Osteoblast (primary cell): ENCODE data around the gene RWDD1. TPM values are rescaled to one million over a fixed set of nuclear protein-coding genes. Genes with fewer than 3 reads are reported as not detected.

ENCODE experiments used
- DNase-seq: peaks from one replicate; pipeline ENCODE4 v3.0.0; 2011; ENCODE audit warnings: low spot score, mixed read lengths; ENCODE audit not compliant: insufficient read length; ENCODE audit errors: missing footprints
- H2AFZ ChIP-seq: 2 replicates; pipeline ENCODE4 v1.6.0; 2011; ENCODE audit warnings: mild to moderate bottlenecking, low read length
- H3K27ac ChIP-seq: 2 replicates; pipeline ENCODE4 v1.5.1; 2011; ENCODE audit warnings: mild to moderate bottlenecking, low read depth, low read length, moderate library complexity
- H3K27me3 ChIP-seq: 2 replicates; pipeline ENCODE4 v1.6.0; 2012; ENCODE audit warnings: mild to moderate bottlenecking, control low read depth, inconsistent platforms, low read length, moderate library complexity; ENCODE audit not compliant: insufficient read depth
- H3K36me3 ChIP-seq: 2 replicates; pipeline ENCODE4 v1.5.1; 2011; ENCODE audit warnings: mild to moderate bottlenecking, low read length, control low read depth, moderate library complexity; ENCODE audit not compliant: insufficient read depth
- H3K4me1 ChIP-seq: 2 replicates; pipeline ENCODE4 v1.5.1; 2011; ENCODE audit warnings: mild to moderate bottlenecking, low read length, control low read depth, moderate library complexity; ENCODE audit not compliant: insufficient read depth
- H3K4me2 ChIP-seq: 2 replicates; pipeline ENCODE4 v1.6.0; 2011; ENCODE audit warnings: mild to moderate bottlenecking, low read length; ENCODE audit not compliant: insufficient read depth
- H3K4me3 ChIP-seq: fragments of 200-600 bp; sonication (generic); 3 replicates; pipeline ENCODE4 v1.5.1; 2012; ENCODE audit warnings: mild to moderate bottlenecking, low read length, inconsistent platforms; ENCODE audit not compliant: insufficient read depth
- H3K79me2 ChIP-seq: 2 replicates; pipeline ENCODE4 v1.6.0; 2012; ENCODE audit warnings: mild to moderate bottlenecking, low read length, control low read depth, inconsistent platforms; ENCODE audit not compliant: insufficient read depth
- H3K9me3 ChIP-seq: 2 replicates; pipeline ENCODE4 v1.5.1; 2011; ENCODE audit warnings: low read depth, low read length, control low read depth
- H4K20me1 ChIP-seq: 2 replicates; pipeline ENCODE4 v1.6.0; 2012; ENCODE audit warnings: mild to moderate bottlenecking, low read length, control low read depth; ENCODE audit not compliant: insufficient read depth
- total RNA-seq: library from RNA; depleted of rRNA; stranded (reverse); fragments of >200 nt; gene quantifications from 2 replicates; pipeline ENCODE4 v1.2.3, GENCODE V29; 2012
- TF ChIP-seq, protein P1 (sequence below): IDR thresholded peaks from 2 replicates; pipeline ENCODE4 v1.5.1; 2011; ENCODE audit warnings: mild to moderate bottlenecking, low read depth, low read length, moderate library complexity; ENCODE audit errors: extremely low read depth

RWDD1 gene
- total RNA-seq, 1 donor, result 39.1 TPM

DNA sequence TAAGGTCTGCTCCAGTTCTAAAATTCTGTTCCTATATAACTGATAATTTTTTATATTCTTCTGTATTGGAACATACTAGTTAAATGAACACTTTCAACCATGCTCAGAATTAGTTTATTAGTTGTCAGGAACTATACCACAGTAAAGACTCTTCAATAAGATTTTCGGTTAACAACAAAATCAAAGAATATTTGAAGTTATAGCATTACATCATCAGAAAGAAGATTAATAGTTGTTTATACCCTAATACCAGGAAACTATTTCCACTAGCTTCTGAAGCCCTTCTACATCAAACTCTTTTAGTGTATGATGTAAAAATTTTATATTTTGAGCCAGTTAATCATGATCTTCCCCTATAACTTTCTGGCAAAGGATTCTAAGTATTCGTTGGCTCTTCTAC, 11.2 kb upstream of the RWDD1 start:
- no peaks in the 10 kb centered on the region for H3K79me2 ChIP-seq
- H3K9me3 ChIP-seq, result no peaks in the 10 kb centered on the region
- peak overlapping the region; percentile 50 for H2AFZ ChIP-seq
- H4K20me1 ChIP-seq, result no peaks in the 10 kb centered on the region
- H3K27ac ChIP-seq, result no peak overlapping the region
- no peak for DNase-seq
- no peaks in the 10 kb centered on the region for H3K27me3 ChIP-seq
- H3K4me3 ChIP-seq, result no peak overlapping the region
- H3K36me3 ChIP-seq, result no peaks in the 10 kb centered on the region
- H3K4me2 ChIP-seq, result no peak overlapping the region
- TF ChIP-seq, protein P1, sequence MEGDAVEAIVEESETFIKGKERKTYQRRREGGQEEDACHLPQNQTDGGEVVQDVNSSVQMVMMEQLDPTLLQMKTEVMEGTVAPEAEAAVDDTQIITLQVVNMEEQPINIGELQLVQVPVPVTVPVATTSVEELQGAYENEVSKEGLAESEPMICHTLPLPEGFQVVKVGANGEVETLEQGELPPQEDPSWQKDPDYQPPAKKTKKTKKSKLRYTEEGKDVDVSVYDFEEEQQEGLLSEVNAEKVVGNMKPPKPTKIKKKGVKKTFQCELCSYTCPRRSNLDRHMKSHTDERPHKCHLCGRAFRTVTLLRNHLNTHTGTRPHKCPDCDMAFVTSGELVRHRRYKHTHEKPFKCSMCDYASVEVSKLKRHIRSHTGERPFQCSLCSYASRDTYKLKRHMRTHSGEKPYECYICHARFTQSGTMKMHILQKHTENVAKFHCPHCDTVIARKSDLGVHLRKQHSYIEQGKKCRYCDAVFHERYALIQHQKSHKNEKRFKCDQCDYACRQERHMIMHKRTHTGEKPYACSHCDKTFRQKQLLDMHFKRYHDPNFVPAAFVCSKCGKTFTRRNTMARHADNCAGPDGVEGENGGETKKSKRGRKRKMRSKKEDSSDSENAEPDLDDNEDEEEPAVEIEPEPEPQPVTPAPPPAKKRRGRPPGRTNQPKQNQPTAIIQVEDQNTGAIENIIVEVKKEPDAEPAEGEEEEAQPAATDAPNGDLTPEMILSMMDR, result no peak
- peaks cover 49% of the 10 kb centered on the region for H3K4me1 ChIP-seq

DNA sequence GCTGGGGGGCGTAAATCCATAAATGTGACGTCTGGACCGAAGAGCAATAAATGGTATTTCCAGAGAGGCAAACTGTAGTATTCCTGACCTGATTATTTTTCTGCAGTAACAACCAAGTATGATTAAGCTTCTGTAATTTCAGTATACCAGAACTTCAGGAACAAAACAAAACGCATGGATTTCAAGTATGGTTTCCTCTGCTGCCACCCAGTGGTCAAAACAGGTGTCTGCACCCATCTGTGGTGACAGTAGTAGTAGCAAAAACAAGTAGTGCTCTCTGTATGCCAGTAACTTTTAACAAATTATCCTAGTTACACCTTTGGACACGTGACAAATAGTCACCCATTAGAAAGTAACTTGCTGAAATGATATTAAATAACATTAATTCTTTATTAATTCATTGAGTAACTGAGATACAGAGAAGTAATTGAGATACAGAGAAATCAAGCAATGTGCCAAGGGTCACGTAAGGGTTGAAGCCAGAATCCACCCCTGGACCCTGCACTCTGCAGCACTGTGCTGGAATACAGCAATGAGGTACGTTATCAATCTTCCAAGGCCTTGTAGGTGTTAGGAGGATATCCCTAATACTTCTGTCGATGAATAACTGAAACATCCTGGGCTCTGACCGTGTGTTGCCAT, 9.8 kb upstream of the RWDD1 start:
- peak; percentile 81 for DNase-seq

DNA sequence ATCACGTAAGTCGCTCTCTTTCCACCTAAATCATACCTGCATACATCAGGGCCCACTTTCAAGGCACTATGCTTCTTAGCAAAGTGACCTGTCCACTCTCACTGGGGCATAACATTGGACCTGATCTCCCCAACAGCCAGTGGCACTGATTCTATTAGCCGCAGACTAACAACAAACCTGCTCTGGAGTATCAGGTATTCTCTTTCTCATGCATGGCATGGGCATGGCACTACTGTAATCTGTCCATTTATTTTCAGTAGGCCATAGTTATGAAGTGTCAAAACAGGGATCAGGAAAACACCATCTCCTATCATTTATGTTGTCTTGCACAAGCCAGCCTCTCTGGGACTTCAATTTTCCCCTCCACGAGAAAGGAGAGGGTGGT, 9.3 kb upstream of the RWDD1 start:
- H3K79me2 ChIP-seq, result no peaks in the 10 kb centered on the region
- H2AFZ ChIP-seq, result no peak overlapping the region
- no peaks in the 10 kb centered on the region for H3K27me3 ChIP-seq
- DNase-seq, result no peak
- TF ChIP-seq, protein P1, result no peak
- peaks cover 40% of the 10 kb centered on the region for H3K4me1 ChIP-seq
- no peaks in the 10 kb centered on the region for H4K20me1 ChIP-seq
- H3K36me3 ChIP-seq, result no peaks in the 10 kb centered on the region
- H3K4me3 ChIP-seq, result no peak overlapping the region
- no peaks in the 10 kb centered on the region for H3K9me3 ChIP-seq
- H3K27ac ChIP-seq, result no peak overlapping the region
- no peak overlapping the region for H3K4me2 ChIP-seq

More for the DNA sequence above, 9.8 kb upstream of the RWDD1 start:
- Histone ChIP-seq H3K9me3 (no peaks in the 10 kb centered on the region), H2AFZ (peak overlapping the region; percentile 77), H3K27ac (no peak overlapping the region), H3K4me2 (peak overlapping the region; percentile 61), H3K4me3 (peak overlapping the region; percentile 46), H3K36me3 (no peaks in the 10 kb centered on the region), H3K27me3 (no peaks in the 10 kb centered on the region), H4K20me1 (no peaks in the 10 kb centered on the region), H3K79me2 (no peaks in the 10 kb centered on the region), H3K4me1 (peaks cover 46% of the 10 kb centered on the region)
- TF ChIP-seq, protein P1, result peak; percentile 95

DNA sequence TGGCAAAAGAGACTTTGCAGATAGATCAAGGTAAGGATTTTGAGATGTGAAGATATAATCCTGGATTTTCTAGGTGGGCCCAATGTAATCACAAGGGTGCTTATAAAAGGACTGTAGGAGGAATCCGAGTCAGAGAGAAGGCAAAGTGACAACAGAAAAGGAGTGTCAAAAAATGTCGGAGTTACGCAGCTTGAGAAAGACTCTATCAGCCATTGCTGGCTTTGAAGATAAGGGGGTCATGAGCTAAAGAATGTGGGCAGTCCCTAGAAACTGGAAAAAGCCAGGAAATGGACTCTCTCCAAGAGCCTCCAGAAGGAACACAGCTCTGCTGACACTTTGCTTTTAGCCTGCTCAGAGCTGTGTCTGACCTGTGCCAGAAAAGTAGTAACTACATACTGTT, 8.7 kb upstream of the RWDD1 start:
- no peak for DNase-seq
- no peak overlapping the region for H3K27ac ChIP-seq
- no peak overlapping the region for H3K4me3 ChIP-seq
- no peaks in the 10 kb centered on the region for H3K9me3 ChIP-seq
- no peaks in the 10 kb centered on the region for H3K79me2 ChIP-seq
- H4K20me1 ChIP-seq, result no peaks in the 10 kb centered on the region
- peaks cover 34% of the 10 kb centered on the region for H3K4me1 ChIP-seq
- peak overlapping the region; percentile 33 for H2AFZ ChIP-seq
- TF ChIP-seq, protein P1, result no peak
- H3K36me3 ChIP-seq, result no peaks in the 10 kb centered on the region
- no peak overlapping the region for H3K4me2 ChIP-seq
- H3K27me3 ChIP-seq, result no peaks in the 10 kb centered on the region
